OCI-LY1 (cell line): Measurements from ENCODE around the gene GPR137C.

Experiments used
- EZH2 ChIP-seq: fragments of 200-600 bp; sonication (generic), shearing (Covaris generic); IDR thresholded peaks from 2 replicates; pipeline ENCODE4 v1.8.0; 2017; ENCODE audit warnings: borderline replicate concordance, mixed run types, mild to moderate bottlenecking, antibody characterized with exemption, low read length, moderate library complexity, mixed read lengths
- TF ChIP-seq, protein P1 (sequence below): fragments of 200-600 bp; sonication (generic), shearing (Covaris generic); IDR thresholded peaks from 2 replicates; pipeline ENCODE4 v1.5.1; 2017; ENCODE audit warnings: mild to moderate bottlenecking, antibody characterized with exemption, low read length, moderate library complexity, mixed read lengths

DNA sequence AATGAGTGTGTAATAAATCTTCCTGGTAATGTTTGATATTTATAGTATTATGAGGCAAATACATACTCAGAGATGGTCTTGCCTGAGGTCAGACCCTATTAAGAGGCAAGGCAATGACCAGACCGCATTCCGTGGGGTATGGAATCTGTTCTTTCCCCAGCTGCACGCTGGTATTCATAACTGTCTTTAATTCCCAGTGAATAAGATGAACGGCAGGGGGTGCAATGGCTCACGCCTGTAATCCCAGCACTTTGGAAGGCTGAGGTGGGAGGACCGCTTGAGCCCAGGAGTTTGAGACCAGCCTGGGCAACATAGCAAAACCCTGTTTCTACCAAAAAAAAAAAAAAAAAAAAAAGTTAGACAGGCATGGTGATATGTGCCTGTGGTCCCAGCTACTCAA, 98.1 kb downstream of the GPR137C start:
- TF ChIP-seq, protein P1, sequence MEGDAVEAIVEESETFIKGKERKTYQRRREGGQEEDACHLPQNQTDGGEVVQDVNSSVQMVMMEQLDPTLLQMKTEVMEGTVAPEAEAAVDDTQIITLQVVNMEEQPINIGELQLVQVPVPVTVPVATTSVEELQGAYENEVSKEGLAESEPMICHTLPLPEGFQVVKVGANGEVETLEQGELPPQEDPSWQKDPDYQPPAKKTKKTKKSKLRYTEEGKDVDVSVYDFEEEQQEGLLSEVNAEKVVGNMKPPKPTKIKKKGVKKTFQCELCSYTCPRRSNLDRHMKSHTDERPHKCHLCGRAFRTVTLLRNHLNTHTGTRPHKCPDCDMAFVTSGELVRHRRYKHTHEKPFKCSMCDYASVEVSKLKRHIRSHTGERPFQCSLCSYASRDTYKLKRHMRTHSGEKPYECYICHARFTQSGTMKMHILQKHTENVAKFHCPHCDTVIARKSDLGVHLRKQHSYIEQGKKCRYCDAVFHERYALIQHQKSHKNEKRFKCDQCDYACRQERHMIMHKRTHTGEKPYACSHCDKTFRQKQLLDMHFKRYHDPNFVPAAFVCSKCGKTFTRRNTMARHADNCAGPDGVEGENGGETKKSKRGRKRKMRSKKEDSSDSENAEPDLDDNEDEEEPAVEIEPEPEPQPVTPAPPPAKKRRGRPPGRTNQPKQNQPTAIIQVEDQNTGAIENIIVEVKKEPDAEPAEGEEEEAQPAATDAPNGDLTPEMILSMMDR = no peak
- TF ChIP-seq EZH2 = no peak
